GM04503 (cell line): ENCODE results near the gene ATRN.

ENCODE experiments used
- DNase-seq: peaks from one replicate; pipeline ENCODE4 v3.0.0-alpha.2; 2012; ENCODE audit warnings: low read depth

Gene ATRN

GRCh38 chr20:3697588-3698305, 226.9 kb downstream of the ATRN start:
- no peak for DNase-seq

GRCh38 chr20:3698591-3699001, 227.8 kb downstream of the ATRN start:
- no peak for DNase-seq

DNA sequence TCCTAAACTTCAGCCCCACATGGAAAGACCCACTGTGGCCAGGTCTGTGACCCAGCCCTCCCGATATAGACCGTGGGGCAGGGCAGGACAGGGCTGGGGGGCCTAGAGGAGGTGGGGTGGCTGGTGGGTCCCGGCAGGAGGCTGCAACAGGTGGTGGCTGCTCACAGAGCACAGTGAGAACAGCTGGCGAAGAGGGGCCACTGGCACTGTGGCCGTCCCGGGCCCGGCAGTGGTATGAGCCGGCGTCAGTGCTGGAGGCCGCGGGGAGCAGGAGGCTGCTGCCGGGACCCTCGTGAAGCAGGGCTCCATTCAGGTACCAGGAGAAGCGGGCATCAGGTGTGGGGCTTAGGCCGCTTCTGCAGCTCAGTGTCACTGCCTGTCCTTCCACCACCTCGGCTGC, 228.2 kb downstream of the ATRN start:
- DNase-seq = no peak
